DMS 273 treated with DMSO at 0.1 percent for 48 hours (cell line): Measurements from ENCODE around the gene TNFRSF13B.
"Not testable (repeated sequence)": the region's sequence is repeated elsewhere in the genome, so short reads cannot be mapped to it uniquely, and the experiment has no call there.

Experiments used
- DNase-seq: peaks from one replicate; lab custom pipeline; 2025; lab: John Stamatoyannopoulos, UW

The TNFRSF13B gene

DNA sequence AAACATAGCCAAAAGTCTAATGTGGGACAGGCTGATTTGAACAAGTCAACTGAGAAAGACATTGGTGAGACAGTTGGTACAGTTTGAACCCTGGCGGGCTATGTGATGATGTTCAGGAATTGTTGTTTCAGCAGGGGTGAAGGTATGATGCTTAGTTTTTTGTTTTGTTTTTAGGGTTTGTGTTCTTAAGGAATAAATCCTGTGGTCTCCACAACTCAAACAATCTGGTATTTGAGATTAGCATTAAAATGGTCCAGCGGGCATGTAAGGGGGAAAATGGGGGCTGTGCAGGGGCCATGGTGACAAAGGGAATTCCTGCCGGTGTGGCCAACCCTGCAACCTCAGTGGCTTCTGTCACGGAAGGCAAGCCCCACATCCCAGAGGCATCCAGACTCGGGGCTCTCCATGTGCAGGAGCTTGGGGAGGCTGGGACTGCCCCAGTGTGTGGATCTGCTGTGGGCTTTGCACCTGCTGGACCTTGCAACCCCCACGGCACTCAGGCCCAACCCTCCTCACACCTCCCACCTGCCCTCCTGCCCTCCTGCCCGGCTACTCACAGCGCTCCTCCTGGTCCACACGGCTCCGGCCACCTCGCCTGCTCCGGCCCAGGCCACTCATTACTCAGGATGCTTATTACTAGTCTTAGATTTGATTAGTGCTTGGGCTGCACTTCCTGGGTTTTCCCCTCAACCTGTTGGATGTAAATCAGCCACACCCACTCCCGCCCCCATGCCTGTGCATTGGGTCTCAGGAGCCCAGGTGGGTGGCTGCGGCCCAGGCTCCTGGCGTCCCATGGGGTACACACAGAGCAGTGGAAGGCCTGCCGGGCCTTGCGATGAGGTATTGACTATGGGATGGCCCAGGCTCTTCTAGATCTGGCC is at the start of gene TNFRSF13B:
TSS of gene TNFRSF13B (minus strand) at position 661 of the 881 bp plus-strand sequence. CDS start at position 618, 43 bp downstream.
- no peak for DNase-seq

DNA sequence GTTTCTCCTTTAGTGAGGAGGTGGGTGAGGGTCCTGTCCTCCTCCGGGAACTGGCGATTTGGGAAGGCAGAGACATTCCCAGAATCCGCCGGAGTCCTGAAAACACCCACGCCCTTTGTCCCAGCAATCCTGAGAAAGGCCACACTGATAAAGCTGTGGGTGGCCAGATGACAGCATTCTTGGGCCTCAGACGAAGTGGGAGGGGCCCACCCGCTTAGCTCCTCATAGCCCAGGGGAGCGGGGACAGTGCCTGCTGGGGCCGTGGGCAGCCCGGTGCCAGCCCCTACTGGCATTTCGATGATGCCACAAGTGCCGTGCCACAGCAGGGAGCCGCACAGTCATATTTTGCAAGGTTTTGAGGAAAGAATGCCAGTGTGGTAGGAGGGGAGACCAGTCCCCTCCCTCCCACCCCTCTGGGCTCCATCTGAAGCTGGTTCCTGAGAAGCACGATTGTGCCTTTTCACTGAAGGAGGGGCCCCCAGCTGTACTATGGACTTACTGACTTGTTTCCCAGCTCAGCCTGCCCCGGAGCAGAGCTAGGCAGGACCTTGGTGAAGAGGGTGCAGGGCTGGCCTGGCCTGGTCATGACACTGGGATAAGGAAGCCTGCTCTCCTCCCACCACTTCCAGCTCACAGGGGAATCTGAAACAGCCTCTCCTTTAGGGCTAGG is 49.4 kb upstream of the TNFRSF13B start:
- DNase-seq = no peak

DNA sequence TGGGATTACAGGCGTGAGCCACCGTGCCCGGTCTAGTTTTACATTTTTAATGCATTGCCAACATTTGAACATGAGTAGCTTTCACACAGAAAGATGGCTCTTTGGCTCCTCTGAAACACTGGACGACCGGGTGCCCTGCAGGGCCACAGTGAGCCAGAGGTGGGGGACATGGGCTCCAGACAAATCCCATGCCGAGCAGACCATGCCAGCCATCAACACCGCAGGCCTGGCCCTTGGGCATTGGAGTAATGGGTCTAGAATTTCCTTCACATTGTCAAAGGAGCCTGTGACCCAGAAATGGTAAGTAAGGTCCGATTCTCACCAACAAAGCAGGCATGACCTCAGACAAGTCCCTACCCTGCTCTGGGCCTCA is 48.9 kb upstream of the TNFRSF13B start:
- DNase-seq = no peak

DNA sequence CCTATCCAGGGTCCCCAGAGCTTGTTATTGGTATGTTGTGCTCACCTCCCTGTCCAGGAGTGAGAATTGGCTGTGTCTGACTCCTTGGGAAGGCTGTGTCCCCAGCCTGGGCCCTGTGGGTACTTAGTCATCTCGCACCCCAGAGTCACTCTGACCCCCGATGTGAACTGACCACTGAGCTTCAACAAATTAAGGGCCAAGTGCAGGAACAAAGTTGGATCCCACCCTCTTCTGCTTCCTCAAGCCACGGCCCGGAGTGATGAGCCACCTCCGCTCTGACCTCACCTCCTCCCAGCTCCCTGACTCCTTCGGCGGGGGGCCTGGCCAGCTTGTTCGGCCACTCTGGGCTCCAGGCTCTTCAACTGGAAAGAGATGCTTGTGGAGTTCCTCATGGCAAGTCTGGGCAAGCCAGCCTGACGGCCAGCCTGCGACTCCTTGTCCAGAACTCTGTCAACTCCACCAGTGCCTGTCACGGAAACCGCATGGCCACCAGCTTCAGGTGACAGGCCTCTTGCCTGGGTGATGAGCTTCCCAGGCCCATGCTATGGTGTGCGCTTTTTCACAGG is 48.1 kb upstream of the TNFRSF13B start:
- DNase-seq = no peak

DNA sequence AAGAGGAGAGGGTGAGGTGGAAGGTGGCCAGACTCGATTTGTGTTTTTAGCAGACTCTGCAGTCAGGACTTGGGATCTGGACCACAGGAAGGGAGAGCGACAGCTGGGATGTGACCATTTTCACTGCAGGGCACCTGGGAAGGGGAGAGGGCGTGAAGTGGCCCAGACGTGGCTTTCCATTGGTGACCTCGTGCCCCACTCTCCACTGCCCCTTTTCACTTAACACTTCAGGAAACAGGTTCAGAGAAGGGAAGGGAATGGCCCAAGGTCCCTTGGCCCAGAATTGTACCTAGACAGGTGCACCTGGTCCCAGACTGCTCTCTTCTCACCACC is 47.5 kb upstream of the TNFRSF13B start:
- DNase-seq = no peak

DNA sequence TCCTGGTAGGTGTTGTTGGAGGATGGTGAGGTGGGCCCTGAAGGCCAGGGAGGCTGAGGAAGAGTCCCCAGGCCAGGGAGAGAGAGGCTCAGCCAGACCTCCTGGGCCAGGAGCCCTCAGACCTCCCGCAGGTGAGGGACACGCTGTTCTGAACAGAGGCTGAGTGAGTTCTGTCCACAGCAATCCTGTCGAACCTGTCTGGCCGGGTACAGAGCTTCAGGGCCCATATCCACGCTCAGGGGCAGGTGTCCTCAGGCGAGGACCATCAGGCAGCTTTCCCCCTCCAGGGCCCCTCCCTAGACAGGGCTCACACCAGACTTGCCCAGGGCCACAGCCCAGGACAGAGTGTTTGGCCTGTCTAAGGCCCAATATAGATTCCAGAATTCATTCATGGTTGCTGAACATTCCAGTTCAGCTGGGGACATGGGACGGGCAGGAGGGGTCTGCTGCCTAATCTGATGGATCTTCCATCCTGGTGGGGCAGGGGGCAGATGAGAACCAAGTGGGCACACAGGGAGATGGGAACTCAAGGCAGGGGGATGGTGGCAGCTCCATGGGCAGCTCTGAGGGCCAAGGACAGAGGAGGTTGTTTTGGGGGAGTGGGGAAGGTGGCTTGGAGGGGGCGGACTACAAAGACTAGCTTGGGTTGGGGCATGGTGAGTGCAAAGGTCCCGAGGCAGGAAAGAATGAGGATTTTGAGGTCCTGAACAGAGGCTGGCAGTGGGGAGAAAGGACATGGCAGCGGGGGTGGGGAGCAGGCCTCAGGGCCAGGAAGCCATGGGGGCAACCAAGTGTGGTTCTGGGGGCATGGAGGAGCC is 46.9 kb upstream of the TNFRSF13B start:
- no peak for DNase-seq

DNA sequence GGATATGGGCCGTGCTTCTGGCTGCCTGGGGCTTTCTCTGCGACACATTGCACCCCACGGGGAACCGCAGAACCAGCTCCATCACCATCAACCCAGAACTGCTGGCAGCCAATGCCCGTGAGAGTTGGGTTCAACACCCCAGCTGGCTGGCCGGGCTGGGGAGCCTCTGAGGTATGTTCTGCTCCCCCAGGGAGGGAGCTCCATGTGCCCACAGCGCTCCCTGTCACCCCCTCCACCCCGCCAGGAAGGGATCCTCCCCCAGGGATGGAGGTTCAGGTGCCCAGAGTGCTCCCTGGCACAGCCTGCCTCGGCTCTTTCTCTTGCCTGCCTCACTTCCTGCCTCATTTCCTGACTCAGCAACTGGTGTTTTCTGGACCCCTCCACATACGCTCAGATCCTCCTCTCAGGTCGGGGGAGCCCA is 46.1 kb upstream of the TNFRSF13B start:
- no peak for DNase-seq

DNA sequence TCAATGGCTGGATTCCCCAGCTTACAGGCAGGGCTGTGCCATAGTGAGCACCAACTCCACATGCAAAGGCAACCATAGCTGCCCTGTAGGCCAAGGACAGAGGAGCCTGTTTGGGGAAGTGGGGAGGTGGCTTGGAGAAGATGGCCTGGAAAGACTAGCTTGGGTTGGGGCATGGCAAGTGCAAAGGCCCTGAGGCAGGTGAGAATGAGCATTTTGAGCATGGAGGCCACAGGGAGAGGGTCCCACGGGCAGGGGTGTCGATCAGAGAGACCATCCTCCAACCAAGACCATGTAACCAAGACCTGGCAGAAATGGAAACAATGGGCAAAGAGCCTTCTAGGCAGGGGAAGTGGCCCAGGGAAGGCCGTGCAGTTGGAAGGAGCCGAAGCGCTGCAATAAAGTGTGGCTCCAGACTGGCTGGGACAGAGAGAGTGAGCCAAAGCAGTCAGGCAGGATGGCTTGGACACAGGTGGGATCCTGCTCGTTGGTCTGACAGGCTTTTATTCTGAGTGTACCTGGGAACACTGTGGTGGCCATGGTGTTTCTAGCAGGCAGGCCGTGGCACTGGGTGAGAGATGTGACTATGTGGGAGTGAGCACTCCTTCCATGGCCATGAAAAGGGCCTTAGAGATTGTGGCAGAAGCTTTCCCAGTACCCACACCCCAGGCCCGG is 45.6 kb upstream of the TNFRSF13B start:
- no peak for DNase-seq

DNA sequence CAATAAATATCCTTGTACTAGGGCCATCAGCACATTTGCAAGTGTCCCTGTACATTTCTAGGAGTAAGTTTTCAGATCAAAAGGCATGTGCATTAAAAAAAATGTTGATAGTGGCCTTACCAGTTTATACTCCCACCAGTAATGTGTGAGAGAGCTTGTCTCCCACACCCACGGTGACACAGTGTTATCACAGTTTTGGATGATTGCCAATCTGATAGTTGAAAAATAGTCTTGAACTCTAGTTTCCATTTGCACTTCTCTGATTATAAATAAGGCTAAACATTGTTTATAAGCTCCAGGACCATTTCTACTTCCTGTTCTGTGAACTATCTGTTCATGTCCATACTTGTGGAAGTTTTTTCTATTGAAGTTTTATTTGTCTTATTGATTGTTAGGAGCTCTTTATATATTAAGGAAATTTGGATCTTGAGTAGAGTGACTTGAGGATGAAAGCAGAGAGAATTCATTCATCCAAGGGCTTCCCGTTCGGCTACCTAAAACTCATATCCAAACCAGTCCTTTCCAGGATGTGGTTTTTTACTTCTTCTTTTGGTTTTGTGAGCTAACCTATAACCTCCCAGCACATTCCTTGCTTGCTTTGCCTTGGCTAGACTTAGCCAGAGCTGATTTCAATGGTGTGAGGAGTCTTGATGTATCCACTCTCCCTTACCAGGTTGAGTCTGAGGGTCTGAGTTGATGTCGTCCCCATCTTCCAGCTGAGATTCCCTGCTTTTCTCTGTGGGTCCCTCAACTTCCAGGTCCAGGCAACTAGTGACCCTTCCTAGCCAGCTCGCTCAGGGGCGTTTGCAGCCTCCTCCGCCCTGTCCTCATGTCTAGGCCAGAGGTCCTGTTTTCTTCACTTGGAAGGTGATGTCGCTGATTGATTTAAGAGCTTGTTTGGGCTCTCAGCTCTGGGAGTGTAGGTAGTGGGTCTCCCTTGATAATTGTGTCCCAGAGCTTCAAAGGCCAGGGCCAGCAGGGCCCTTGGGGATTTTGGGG is 44.6 kb upstream of the TNFRSF13B start:
- DNase-seq = not testable (repeated sequence)

DNA sequence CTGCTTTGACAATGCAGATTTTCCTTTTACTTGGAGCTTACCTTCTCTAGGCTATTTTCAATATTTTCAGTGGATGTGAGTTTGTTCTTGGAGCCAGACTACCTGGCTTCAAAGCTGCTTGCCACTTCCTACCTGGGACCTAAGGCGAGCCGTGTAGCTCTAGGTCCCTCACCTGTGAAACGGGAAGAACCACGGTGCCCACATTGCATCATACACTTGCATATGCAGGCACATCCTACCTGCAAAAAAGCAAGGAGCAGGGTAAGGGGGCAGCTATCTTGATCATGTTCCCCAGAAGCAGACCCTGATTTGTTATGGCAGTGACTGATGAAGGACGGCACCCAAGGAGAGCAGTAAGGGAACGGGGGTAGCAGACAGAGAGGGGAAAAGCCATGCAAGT is 43.3 kb upstream of the TNFRSF13B start:
- DNase-seq = no peak

DNA sequence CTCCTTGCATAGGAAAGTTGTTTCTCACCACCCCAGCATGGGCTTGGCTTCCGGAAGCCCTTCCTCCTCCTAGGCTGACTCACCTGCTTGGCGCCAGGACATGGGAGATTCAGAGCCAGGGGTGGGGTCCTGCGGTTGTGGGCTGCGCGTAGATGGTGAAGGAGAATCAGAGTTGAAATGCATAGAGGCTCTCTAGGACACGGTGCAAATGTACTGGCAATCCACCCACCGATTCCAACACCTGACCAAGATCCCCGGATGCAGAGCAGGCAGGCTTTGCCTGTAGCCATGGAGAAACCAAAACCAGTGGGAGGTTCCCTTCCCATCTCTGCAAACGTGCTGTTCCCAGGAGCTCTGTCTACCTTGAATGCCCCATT is 42.8 kb upstream of the TNFRSF13B start:
- not testable (repeated sequence) for DNase-seq

DNA sequence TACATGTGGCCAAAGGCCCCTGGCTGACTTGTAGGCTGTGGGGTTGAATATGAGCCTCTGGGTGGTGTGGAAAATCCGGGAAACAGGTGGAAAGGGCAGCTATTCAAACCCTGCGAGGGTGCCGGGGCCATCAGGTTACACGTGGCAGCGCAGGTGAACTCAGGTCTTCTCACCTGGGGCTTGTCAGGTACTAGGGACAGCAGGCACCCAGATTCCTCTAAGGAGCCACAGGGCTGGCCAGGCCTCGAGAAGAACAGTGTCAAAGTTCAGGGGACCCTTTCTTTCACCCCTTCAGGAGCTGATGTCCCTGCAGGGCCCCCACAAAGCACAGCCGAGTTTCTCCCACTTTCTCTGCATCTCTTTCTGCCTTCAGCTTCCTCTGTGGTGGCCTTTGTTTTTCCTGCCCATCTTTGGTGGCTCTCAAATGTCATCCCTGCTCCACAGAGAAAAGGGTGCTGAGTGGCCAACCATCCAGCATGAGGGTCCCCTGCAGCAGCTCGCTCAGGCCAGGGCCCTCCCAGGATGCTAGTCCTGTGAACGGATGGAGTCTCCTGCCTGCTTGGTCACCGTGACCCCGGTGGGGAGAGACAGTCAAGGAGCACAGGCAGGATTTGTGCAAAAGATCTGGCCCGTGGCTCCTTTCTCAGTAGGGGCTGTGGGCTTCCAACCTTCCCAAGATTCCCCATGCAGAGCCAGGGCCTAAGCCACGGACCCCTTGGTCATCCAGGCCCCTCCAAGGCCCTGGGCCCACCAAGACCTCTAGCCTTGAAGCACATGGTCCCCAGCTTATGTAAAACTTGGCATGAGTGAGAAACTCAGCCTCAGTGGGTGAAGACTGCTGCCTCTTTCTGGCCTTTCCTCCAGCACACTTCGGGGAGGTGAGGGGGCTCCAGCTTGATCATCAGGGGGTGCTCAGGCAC is 42.2 kb upstream of the TNFRSF13B start:
- DNase-seq = not testable (repeated sequence)

DNA sequence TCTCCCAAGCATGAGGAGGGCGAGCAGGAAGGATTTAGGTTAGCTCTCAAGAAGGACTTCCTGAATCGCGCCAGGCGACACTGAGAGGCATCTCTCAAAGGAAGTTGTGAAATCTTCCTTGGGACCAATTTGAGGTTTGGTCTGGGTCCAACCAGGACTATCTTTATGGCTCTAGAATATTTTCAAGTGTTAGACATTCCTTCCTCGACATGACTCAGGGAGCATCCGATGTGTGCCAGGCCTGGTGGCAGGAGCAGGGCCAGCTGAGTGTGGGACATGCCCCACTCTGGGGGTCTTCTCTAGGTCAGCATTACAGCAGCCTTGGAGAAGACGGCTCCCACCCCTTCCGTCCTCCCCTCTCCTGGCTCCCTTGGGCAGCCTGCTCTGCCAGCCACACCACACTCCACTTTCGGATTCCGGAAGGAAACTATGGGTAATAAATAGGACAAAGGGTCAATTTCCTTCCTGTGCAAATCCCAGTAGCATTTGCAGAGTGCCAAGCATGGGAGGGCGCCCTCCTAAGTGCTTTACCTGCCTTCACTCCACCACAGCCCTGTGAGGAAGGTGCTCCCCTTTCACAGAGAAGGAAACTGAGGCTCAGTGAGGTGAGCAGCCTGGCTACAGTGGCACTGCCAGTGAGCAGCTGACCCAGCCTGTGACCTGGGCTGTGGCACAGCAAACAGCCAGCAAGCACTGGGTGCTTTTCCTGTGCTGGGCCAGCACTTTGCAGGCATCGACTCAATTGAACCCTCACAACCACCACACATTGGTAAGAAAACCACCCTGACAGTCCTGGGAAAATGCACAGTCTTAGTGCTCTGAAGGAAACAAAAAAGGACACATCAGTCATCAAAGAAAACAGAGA is 39.4 kb upstream of the TNFRSF13B start:
- not testable (repeated sequence) for DNase-seq

DNA sequence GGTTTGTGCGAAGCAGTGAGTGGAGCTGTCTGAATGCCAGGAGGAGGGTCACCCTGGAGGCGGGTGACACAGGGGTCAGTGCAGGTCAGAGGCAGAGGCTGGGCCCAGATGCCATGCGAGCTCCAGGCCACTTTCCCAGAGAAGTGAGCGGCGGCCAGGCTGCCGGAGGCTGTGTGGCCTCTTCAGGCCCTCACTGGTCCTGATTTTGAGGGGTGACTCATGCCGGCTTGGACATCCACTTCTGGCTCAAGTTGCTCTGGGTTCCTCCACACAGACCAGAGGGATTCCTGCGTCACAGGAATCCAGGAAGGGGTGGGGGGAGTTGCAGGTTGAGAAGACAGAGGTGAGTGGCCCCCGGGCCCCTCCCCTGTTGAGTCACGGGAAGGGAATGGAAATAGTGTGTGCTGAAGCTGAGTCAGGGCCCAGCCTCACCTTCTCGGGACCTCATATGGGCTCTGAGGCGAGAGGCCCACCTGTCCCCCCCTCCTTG is 38.7 kb upstream of the TNFRSF13B start:
- not testable (repeated sequence) for DNase-seq

DNA sequence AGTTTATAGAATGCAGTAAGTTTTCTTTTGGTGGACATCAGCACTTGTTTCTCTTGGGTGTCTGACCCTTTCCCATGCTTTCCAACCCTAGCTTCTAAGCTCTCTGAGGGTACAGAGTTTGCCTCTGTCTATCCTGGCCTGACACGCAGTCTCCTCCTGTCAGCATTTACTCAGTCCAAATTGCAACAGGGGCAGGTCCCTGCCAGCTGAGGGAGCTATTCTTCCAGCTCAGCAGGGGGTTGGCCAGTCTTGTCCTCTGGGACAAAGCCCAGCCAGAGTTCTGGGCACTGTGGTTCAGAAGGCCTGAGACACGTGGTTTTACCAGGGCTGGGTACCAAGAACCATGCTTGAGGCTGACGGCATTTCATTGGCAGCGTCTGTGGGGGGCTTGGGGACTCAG is 38.1 kb upstream of the TNFRSF13B start:
- not testable (repeated sequence) for DNase-seq

DNA sequence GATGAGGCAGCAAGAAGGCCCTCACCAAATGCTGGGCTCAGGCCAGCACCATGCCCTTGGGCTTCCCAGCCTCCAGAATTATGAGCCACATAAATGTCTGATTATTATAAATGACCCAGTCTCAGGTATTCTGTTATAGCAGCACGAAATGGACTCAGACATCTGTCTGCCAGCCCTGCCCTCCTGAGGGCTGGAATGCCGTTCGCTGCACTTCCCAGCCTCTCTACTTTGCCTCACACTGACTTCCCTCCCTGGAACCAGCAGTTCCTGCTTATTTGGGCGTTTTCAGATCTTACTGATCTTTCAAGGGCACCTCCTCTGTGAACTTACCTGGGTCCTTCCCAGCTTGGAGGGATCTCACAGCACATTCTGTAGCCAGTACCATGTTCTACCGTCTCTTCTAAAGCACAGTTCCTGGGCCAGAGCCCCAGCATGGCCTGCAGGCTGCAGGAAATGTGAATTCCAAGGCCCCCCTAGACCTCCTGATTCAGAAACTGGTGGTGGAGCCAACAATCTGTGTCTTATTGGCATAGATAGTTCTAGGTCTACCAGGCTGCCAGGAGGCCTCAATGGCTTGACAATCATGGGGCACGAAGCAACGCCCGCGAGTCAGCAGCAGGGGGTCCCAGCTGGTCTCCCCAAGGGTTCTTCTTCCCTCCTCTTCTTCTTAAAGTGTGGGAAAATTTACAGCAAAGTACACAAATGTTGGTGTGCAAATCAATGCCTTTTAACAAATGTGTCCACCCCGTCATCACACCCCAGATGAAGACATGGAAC is 36.9 kb upstream of the TNFRSF13B start:
- DNase-seq = not testable (repeated sequence)

DNA sequence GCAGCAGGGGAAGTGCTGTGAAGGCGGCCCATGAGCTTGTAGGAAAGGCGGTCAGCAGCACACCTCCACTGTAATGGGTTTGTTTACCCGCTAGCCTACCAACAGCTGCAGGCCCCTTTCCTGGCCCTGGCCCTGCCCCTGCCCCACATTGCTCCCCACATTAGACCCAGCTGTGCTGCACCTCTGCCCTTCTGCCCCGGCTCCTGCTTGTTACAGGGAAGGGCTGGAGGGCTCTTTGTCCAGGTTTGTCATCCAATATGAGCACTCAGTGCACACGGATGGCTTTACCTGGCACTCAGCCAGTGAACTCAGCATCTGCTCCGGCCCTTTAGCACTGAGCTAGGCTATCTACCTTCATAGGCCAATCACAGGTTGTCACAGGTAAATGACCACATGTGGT is 36.0 kb upstream of the TNFRSF13B start:
- not testable (repeated sequence) for DNase-seq
